Calu3 (cell line): Measurements from ENCODE around the gene RPUSD1. TPM values are rescaled to one million over a fixed set of nuclear protein-coding genes. Genes with fewer than 3 reads are reported as not detected.

Experiments
- BruUV-seq: library from RNA; stranded (reverse); fragments of 400-500 nt; replicated peaks from 2 replicates; lab custom pipeline; 2021; lab: Mats Ljungman, UMichigan
- CTCF ChIA-PET: fragments of 300-600 bp; sonication (Branson Sonifier 250); formaldehyde crosslinking; loops from one replicate; lab custom pipeline; 2022; ENCODE audit warnings: antibody characterized with exemption; lab: Charles Lee
- DNase-seq: peaks from one replicate; pipeline ENCODE4 v3.0.0; 2022
- H3K27ac Mint-ChIP-seq: one replicate; pipeline ENCODE4 v1.8.0; 2022; ENCODE audit warnings: mixed read lengths; ENCODE audit not compliant: unreplicated experiment
- H3K27me3 Mint-ChIP-seq: one replicate; pipeline ENCODE4 v1.8.0; 2022; ENCODE audit warnings: mixed read lengths; ENCODE audit not compliant: unreplicated experiment
- H3K36me3 Mint-ChIP-seq: one replicate; pipeline ENCODE4 v1.8.0; 2022; ENCODE audit warnings: mild to moderate bottlenecking, moderate library complexity, mixed read lengths; ENCODE audit not compliant: insufficient read depth, unreplicated experiment
- H3K4me1 Mint-ChIP-seq: one replicate; pipeline ENCODE4 v1.8.0; 2022; ENCODE audit warnings: mild to moderate bottlenecking, low read depth, mixed read lengths; ENCODE audit not compliant: unreplicated experiment
- H3K4me3 Mint-ChIP-seq: one replicate; pipeline ENCODE4 v1.8.0; 2022; ENCODE audit warnings: mild to moderate bottlenecking, low read depth, moderate library complexity, mixed read lengths; ENCODE audit not compliant: unreplicated experiment
- H3K9me3 Mint-ChIP-seq: one replicate; pipeline ENCODE4 v1.8.0; 2022; ENCODE audit warnings: low read depth, mixed read lengths; ENCODE audit not compliant: unreplicated experiment
- CTCF ChIP-seq: fragments of 200-600 bp; IDR thresholded peaks from one replicate; pipeline ENCODE4 v1.8.0; 2022; ENCODE audit warnings: antibody characterized with exemption; ENCODE audit not compliant: unreplicated experiment
- intact Hi-C: fragments of 100-400 bp; cut with micrococcal nuclease; formaldehyde crosslinking; loops from one replicate; pipeline ENCODE4 v1.10.0; 2022; ENCODE audit not compliant: unreplicated experiment
- total RNA-seq: library from RNA; stranded (reverse); gene quantifications from 2 replicates; pipeline ENCODE4 v1.2.3, GENCODE V29; 2022

Gene RPUSD1
- total RNA-seq, 1 experiment from 2014 or later = 47.5 TPM

GRCh38 chr16:790086-790485, 1.9 kb upstream of the RPUSD1 start:
- no peak for DNase-seq
- no TSS peak for BruUV-seq
- H3K9me3 Mint-ChIP-seq = no peaks in the 10 kb centered on the region
- no peak for TF ChIP-seq CTCF
- peak overlapping the region; percentile 98 for H3K4me3 Mint-ChIP-seq
- H3K27me3 Mint-ChIP-seq = no peaks in the 10 kb centered on the region
- peaks cover 80% of the 10 kb centered on the region for H3K36me3 Mint-ChIP-seq
- CTCF ChIA-PET = no interaction called here
- intact Hi-C loops = no loop called here
- H3K4me1 Mint-ChIP-seq = no peaks in the 10 kb centered on the region
- no peak overlapping the region for H3K27ac Mint-ChIP-seq

GRCh38 chr16:789191-789850, 1.1 kb upstream of the RPUSD1 start:
- TF ChIP-seq CTCF = no peak
- Mint-ChIP-seq H3K27ac (no peak overlapping the region), H3K27me3 (no peaks in the 10 kb centered on the region), H3K4me3 (peak overlapping the region; percentile 98), H3K36me3 (peaks cover 82% of the 10 kb centered on the region), H3K9me3 (no peaks in the 10 kb centered on the region), H3K4me1 (no peaks in the 10 kb centered on the region)
- no peak for DNase-seq
- BruUV-seq = no TSS peak
- CTCF ChIA-PET = interaction anchor here (1.1 kb wide), 1 partner anchor 69 kb away, joined by 4 read pairs; no protein-coding TSS in a partner anchor
- intact Hi-C loops = loop anchor here (5.0 kb wide), 1 partner anchor 77 kb away; no protein-coding TSS in a partner anchor

- DNase-seq = peak; percentile 97
- intact Hi-C loops = loop anchor here (5.0 kb wide), 1 partner anchor 76 kb away; no protein-coding TSS in a partner anchor
- Mint-ChIP-seq H3K36me3 (peaks cover 80% of the 10 kb centered on the region), H3K9me3 (no peaks in the 10 kb centered on the region), H3K4me1 (no peaks in the 10 kb centered on the region), H3K27me3 (no peaks in the 10 kb centered on the region), H3K4me3 (peak within 1 kb of the TSS; percentile 98), H3K27ac (peak within 1 kb of the TSS; percentile 42)
- CTCF ChIA-PET = interaction anchor here (0.6 to 1.1 kb wide), 5 partner anchors 48 to 219 kb away, joined by 3 to 8 read pairs (median 4); partner anchors contain the start of gene CIAO3
- BruUV-seq = TSS peak; percentile 74
- TF ChIP-seq CTCF = no peak
Observed at GRCh38 chr16:788399-789126, 382 bp upstream of the RPUSD1 start, which contains the start of gene CHTF18. CHTF18 (plus strand) TSS chr16:788620; CDS start chr16:788685, 65 bp downstream.

- TF ChIP-seq CTCF = no peak
- Mint-ChIP-seq H3K27me3 (no peaks in the 10 kb centered on the region), H3K9me3 (no peaks in the 10 kb centered on the region), H3K36me3 (peaks cover 86% of the 10 kb centered on the region), H3K4me1 (no peaks in the 10 kb centered on the region), H3K4me3 (peak overlapping the region; percentile 98), H3K27ac (peak overlapping the region; percentile 42)
- CTCF ChIA-PET = interaction anchor here (0.6 to 1.2 kb wide), 3 partner anchors 80 to 218 kb away, joined by 3 to 8 read pairs (median 3); no protein-coding TSS in a partner anchor
- BruUV-seq = no TSS peak
- intact Hi-C loops = loop anchor here (5.0 kb wide), 1 partner anchor 75 kb away; no protein-coding TSS in a partner anchor
- DNase-seq = no peak
Observed at GRCh38 chr16:787321-787966, 737 bp downstream of the RPUSD1 start.
